Right forelimb (tissue), 1 donor: ENCODE measurements around the gene PAPPA.

Experiments used
- DNase-seq: peaks from one replicate; pipeline ENCODE4 v3.0.0-alpha.2; 2018

PAPPA gene

GRCh38 chr9:116233160-116233530 lies 79.6 kb downstream of the PAPPA start:
- no peak for DNase-seq

GRCh38 chr9:116234081-116234480 lies 80.5 kb downstream of the PAPPA start:
- no peak for DNase-seq

DNA sequence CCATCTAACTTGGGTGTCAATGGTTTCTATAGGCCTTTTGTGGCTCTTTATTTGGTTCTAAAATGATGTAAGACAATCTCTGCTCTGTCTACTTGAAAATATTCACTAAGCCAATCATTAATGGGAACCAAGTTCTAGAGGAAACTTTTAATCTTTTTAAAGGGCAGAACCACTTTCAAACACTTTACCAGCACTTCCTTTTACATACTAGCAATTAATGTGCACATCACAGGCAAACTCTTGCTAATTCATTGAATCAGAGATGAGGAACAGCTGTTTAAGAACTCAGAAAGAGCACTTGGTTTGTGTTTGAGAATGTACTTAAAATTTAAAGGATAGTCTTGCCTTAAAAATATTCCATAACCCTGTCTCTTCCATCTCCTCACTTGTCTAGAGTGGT lies 83.4 kb downstream of the PAPPA start:
- DNase-seq = no peak

GRCh38 chr9:116237456-116237855 lies 83.9 kb downstream of the PAPPA start:
- DNase-seq = no peak

GRCh38 chr9:116238225-116238624 lies 84.6 kb downstream of the PAPPA start:
- DNase-seq = no peak

DNA sequence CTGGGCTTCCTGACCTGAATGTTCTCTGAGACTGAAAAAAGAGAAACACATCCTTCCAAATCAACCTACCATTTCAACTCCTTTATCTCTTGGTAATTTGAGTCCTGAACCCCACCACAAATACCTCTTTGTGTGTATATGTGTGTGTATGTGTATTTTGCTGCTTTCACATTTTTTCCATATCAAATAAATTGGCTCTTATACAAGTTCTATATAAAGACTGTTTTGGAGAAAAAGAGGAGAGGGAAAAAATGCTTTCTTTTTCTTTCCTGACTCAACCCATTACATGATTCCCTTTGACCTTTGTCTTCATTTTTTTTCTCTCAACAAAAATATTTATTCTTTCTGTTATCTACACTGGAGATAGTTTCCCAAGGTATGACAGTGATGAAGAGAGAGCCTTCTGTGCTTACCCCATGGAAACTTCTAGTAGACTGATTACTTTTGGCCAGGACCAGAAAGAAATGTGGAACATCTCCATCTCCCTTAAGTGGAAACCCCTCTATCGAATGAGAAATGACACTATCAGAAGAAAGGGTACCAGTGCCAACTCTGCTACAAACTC lies 85.3 kb downstream of the PAPPA start:
- no peak for DNase-seq

DNA sequence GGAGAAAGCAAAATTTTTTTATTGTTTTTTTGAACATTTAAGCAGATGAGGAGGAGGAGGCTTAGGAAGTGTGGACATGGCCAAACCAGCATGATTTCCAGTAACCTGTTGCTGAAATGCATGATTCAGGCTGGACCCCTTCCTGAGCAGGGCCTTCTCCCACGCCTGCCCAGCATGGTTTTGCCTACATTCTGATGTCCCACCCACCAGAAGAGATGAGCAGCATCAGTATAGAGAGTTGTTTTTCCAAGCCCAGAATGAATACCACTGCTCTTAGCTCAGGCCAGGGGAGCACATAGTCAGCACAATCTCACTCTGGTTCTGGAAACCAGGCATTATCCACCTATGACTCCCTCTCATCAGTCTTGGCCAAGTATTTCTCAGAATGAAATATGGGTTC lies 90.1 kb downstream of the PAPPA start:
- DNase-seq = no peak

GRCh38 chr9:116247284-116247683 lies 93.7 kb downstream of the PAPPA start:
- no peak for DNase-seq

DNA sequence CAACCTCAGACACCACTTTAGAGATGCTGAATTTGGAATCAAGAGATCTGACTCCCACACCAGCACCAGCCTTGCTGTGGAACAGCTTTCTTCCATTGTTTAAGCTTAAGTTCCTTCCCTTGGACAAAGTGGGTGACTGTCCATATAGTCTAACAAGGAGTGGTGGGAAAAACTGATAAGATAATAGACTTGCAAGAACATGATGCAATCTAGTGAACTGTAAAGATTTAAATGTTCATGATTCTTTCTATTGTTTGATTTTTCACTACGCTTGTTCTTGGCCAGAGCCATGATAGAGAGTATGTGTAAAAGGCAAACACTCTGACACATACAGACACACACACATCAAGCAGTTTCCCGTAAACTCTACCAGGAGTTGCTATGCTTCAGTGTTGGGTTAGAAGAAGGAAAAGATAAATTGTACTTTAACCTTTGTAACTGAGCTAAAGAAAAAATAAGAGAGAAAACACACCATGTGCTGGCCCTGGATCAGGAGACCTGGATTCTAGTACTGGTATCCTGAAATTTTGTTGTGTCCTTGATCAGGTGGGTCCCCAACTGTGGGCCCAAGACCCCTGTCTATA lies 94.3 kb downstream of the PAPPA start:
- DNase-seq = no peak

- no peak for DNase-seq
Measured at GRCh38 chr9:116250891-116251290, 97.3 kb downstream of the PAPPA start.

GRCh38 chr9:116251366-116251765 lies 97.8 kb downstream of the PAPPA start:
- DNase-seq = no peak

- DNase-seq = no peak
Measured at GRCh38 chr9:116260531-116260930, 106.9 kb downstream of the PAPPA start.

- DNase-seq = no peak
Measured at GRCh38 chr9:116262448-116262847, 108.9 kb downstream of the PAPPA start.

DNA sequence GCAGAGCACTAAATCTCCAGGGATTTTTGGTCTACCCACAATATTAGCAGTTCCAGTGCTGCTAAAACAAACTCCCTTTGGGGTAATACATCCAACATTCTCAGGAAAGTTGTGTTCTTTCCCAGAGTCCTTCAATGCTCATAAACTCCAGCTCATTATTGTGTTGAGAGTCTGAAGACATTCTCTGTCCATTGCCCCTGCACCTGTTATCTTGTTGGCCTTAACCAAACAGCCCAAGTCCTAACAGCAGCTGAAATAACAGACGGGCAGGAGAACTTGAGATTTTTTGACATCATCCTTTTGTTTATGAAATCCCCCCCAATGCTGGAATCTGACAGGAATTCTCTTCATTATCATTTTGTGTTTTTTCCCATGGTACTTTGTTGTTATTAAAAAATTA lies 110.8 kb downstream of the PAPPA start:
- no peak for DNase-seq

GRCh38 chr9:116267021-116267420 lies 113.4 kb downstream of the PAPPA start:
- no peak for DNase-seq

DNA sequence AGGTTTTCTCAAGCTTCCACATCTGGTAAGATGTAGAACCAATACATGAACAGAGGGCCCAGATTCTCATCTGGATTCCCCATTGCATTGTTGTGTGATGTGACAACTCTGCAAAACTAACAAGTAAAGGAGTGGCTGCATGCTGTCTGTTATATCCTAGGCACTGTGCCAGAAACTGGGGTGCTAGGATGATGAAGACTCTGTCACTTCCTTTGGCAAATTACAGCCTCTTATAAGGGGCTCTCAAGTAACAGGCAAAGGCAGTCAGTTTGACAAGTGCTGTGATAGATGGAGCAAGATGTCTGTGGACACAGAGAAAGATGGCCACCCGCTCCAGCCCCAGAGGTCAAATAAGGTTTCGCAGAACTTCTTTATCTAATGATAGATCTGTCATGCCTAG lies 115.7 kb downstream of the PAPPA start:
- DNase-seq = no peak

- DNase-seq = no peak
Measured at GRCh38 chr9:116270546-116270945, 117.0 kb downstream of the PAPPA start.

GRCh38 chr9:116271340-116271739 lies 117.7 kb downstream of the PAPPA start:
- DNase-seq = no peak

- DNase-seq = no peak
Measured at GRCh38 chr9:116271991-116272390, 118.4 kb downstream of the PAPPA start.

DNA sequence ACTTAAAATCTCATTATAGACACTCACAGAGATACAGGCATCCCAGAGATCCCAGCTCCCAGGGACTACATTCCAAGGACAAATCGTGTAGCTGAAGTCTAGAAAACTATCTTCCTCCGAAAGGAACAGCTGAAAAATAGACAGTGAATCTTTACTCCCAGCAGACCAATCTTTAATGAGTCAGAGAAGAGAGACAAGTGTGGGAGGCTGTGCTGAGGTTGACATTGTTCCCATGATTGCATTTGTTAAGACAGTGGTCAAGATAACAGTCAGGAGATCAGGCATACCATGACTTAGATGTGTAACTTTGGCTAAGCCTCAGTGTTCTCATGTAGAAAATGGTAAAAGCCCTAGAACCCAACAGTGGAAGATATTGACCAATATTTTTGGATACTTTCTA lies 120.7 kb downstream of the PAPPA start:
- no peak for DNase-seq

- no peak for DNase-seq
Measured at GRCh38 chr9:116275418-116276195, 122.0 kb downstream of the PAPPA start.

DNA sequence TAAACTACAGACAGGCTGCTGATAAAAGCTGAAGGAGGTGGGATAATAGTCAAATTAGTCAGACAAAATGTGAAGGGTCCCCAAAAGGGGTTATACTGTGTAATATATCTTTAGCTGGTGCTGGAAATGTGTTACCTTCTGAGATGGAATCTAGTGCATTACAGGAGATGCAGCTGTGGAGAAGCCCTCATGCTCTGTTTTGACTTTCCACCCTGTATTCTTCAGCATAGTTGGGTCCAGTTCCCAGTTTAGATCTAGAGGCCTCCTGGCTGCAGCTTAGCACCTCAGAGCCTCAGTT lies 122.6 kb downstream of the PAPPA start:
- DNase-seq = no peak

DNA sequence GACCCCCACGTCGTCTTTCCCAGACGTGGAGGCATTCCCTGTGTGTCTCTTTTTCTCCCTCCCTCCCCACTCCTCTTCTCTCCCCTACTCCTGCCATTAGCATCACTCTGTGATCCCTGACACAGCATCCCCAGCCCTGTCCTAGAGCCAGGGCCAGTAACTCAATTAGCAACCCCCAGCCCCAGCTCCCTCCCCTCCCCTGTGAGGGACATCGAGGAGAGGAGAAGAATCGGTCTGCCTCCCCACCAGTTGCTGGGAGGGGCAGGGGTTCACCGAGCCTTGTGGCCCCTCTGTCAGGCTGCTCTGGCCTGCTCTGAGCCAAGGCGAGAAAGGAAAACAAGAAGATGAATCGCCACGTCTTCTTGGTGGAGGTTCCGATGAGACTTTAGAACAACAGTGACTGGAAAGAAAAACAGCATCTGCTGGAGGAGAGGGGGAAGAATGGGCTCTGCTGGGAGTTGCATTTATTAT lies 123.1 kb downstream of the PAPPA start:
- no peak for DNase-seq

DNA sequence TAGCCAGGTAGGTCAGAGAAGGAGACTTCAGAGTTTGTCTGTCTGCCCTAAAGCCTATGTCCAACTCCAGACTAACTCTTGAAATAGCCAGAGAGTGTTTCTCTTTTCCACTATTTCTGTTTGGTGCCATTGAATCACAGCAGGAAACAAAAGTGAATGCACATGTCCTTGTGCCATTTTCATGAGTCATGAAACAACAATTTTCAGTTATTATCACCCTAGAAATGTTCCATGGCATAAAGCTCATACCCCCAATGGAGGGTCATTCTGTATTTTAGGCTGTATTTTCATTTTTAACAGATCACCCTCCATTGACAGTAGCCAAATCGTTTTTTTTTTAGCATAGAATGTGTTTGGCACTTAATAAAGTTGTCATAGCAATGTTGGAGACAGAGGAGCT lies 124.7 kb downstream of the PAPPA start:
- DNase-seq = no peak

- DNase-seq = no peak
Measured at GRCh38 chr9:116279230-116279629, 125.6 kb downstream of the PAPPA start.
